Right atrium auricular region (tissue), 2 donors: ENCODE measurements around the gene SNX3. TPM values are rescaled to one million over a fixed set of nuclear protein-coding genes. Genes with fewer than 3 reads are reported as not detected.
"Not testable (repeated sequence)": the region's sequence is repeated elsewhere in the genome, so short reads cannot be mapped to it uniquely, and the experiment has no call there.

Experiments
- DNase-seq: peaks from one replicate; pipeline ENCODE4 v3.0.0-alpha.2; 2019; ENCODE audit warnings: low spot score
- H3K27ac ChIP-seq, 2 donors: fragments of 200-600 bp; sonication (generic); 1 replicate in 1 of 2; 2 replicates in 1 of 2; pipeline ENCODE4 v1.5.1; 2016 to 2019
- H3K27me3 ChIP-seq, 2 donors: fragments of 200-600 bp; sonication (generic); one replicate each; pipeline versions ENCODE4 v1.5.1 to v1.6.0; 2017 to 2019
- H3K36me3 ChIP-seq: fragments of 200-600 bp; sonication (generic); one replicate; pipeline ENCODE4 v1.5.1; 2016
- H3K4me1 ChIP-seq, 2 donors: fragments of 200-600 bp; sonication (generic); one replicate each; pipeline versions ENCODE4 v1.5.1 to v1.6.0; 2017 to 2019
- H3K4me3 ChIP-seq, 2 donors: fragments of 200-600 bp; sonication (generic); 1 replicate in 1 of 2; 2 replicates in 1 of 2; pipeline ENCODE4 v1.5.1; 2017 to 2019; ENCODE audit warnings: mild to moderate bottlenecking in 1 of 2, moderate library complexity in 1 of 2
- H3K9me3 ChIP-seq, 2 donors: fragments of 200-600 bp; sonication (generic); one replicate each; pipeline ENCODE4 v1.5.1; 2019
- total RNA-seq, 2 donors: library from RNA; depleted of rRNA; stranded (reverse); fragments of >200 nt; gene quantifications; one replicate each; pipeline ENCODE4 v1.1.0, GENCODE V29; 2016
- TF ChIP-seq, protein P1 (sequence below), 2 donors: fragments of 200-600 bp; sonication (generic); IDR thresholded peaks; one replicate each; pipeline ENCODE4 v1.5.1; 2019; ENCODE audit warnings: antibody characterized with exemption in 2 of 2

SNX3 gene
- total RNA-seq, 2 donors from 2014 or later = 159 to 242 TPM

DNA sequence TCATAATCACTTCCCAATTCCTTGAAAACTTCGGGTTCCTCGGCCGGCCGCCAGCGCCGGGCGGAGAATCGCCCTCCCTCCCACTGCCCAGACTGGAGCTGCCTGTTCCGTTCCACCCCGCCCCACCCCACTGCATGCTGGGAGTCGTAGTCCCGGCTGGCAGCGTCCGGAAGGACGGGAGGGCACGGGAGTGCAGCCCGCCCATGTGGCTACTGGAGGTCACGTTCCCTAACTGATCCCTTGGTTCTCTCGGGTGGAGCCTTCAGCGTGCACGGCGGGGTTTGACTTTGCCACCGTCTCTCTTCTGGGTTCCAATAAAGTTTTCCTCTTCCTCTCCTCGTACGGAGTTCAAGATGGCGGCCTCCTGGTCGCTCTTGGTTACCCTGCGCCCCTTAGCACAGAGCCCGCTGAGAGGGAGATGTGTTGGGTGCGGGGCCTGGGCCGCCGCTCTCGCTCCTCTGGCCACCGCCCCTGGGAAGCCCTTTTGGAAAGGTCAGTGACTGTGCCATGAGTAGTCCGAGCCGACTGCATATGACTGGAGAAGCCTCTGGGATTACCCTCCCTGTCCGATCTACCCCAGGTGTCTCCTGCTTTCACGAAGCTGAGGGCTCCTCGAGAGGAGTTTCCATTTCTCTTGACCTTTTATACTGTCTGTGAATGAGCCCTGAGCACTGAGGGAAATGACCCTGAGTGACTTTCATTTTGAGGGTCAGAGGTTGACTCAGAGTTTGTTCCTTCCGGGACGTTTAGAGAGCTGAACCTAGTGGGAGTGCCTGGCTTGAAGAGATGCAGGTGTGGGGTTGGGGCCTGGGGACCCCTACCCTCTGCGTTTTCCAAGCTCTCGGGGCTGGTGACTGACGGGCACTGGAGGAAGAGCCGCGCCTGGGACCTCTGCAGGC is 34.1 kb upstream of the SNX3 start, which contains the start of gene AFG1L:
Gene AFG1L (plus strand): TSS at position 328 of the 899 bp plus-strand sequence. CDS start 26 bp downstream, at position 354.
- no peaks in the 10 kb centered on the region for H3K9me3 ChIP-seq
- H3K27ac ChIP-seq = peak within 1 kb of the TSS; percentile 89 to 91
- peak within 1 kb of the TSS; percentile 67 to 75 for H3K4me3 ChIP-seq
- H3K4me1 ChIP-seq = no peaks in the 10 kb centered on the region
- DNase-seq = peak; percentile 93
- no peaks in the 10 kb centered on the region for H3K27me3 ChIP-seq
- TF ChIP-seq, protein P1, sequence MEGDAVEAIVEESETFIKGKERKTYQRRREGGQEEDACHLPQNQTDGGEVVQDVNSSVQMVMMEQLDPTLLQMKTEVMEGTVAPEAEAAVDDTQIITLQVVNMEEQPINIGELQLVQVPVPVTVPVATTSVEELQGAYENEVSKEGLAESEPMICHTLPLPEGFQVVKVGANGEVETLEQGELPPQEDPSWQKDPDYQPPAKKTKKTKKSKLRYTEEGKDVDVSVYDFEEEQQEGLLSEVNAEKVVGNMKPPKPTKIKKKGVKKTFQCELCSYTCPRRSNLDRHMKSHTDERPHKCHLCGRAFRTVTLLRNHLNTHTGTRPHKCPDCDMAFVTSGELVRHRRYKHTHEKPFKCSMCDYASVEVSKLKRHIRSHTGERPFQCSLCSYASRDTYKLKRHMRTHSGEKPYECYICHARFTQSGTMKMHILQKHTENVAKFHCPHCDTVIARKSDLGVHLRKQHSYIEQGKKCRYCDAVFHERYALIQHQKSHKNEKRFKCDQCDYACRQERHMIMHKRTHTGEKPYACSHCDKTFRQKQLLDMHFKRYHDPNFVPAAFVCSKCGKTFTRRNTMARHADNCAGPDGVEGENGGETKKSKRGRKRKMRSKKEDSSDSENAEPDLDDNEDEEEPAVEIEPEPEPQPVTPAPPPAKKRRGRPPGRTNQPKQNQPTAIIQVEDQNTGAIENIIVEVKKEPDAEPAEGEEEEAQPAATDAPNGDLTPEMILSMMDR (IDR thresholded peaks at IDR 0.05) = no peak
- no peaks in the 10 kb centered on the region for H3K36me3 ChIP-seq

- Histone ChIP-seq H3K36me3 (no peaks in the 10 kb centered on the region), H3K27ac (peak overlapping the region; percentile 89 to 91), H3K4me3 (peak overlapping the region; percentile 67 to 75), H3K9me3 (no peaks in the 10 kb centered on the region), H3K4me1 (no peaks in the 10 kb centered on the region), H3K27me3 (no peaks in the 10 kb centered on the region)
- no peak for DNase-seq
- TF ChIP-seq, protein P1 (IDR thresholded peaks at IDR 0.05) = no peak
Measured at GRCh38 chr6:108294297-108294726, 33.5 kb upstream of the SNX3 start.

DNA sequence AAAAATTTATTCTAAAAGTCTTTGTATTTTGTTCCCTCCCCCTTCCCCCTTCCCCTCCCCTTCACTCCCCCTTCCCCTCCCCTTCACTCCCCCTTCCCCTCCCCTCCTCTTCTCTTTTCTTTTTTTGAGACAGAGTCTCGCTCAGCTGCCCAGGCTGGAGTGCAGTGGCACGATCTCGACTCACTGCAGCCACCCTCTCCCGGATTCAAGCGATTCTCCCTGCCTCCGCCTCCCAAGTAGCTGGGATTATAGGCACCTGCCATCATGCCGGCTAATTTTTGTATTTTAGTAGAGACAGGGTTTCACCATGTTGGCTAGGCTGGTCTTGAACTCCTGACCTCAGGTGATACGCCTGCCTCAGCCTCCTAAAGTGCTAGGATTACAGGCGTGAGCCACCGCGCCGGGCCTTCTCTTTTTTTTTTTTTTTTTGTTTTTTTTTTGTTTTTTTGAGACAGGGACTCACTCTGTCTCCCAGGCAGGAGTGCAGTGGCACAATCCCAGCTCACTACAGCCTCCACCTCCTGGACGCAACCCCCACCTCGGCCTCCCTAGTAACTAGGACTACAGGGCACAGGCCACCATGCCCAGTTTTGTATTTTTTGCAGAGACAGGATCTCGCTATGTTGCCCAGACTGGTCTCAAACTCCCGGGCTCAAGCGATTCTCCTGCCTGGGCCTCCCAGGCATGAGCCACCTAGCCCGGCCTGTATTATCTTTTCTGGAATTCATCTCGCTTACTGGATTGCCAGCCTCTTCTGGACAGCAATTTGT is 32.9 kb upstream of the SNX3 start:
- no peaks in the 10 kb centered on the region for H3K27me3 ChIP-seq
- peak overlapping the region in 1 of 2 donors; percentile 75 for H3K4me3 ChIP-seq
- TF ChIP-seq, protein P1 (IDR thresholded peaks at IDR 0.05) = no peak

DNA sequence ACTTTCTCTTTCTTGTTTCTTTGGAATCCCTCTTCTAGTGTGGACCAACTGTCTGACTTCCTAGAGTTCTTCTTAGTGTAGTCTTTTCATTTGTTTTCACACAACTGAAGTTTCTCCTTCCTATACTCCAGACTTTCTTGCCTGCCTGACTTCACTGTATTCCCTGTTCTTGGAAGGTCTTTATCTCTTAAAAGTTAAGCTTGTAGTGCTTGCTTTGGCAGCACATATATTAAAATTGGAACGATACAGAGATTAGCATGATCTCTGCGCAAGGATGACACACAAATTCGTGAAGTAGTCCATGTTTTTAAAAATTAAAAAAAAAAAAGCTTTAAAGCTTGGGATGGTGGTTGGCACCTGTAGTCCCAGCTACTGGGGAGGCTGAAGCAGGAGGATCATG is 31.7 kb upstream of the SNX3 start:
- H3K27ac ChIP-seq, H3K27me3 ChIP-seq, DNase-seq, H3K9me3 ChIP-seq, H3K4me1 ChIP-seq, H3K36me3 ChIP-seq, H3K4me3 ChIP-seq: not testable (repeated sequence)

More for the DNA sequence above, 32.9 kb upstream of the SNX3 start:
- no peak for DNase-seq
- no peaks in the 10 kb centered on the region for H3K9me3 ChIP-seq
- H3K36me3 ChIP-seq = no peaks in the 10 kb centered on the region
- no peaks in the 10 kb centered on the region for H3K4me1 ChIP-seq
- peak overlapping the region; percentile 89 to 91 for H3K27ac ChIP-seq

GRCh38 chr6:108291091-108291490 is 30.3 kb upstream of the SNX3 start:
- no peak overlapping the region for H3K27ac ChIP-seq
- no peaks in the 10 kb centered on the region for H3K27me3 ChIP-seq
- H3K4me3 ChIP-seq = no peak overlapping the region
- no peaks in the 10 kb centered on the region for H3K9me3 ChIP-seq
- no peak for DNase-seq
- H3K4me1 ChIP-seq = no peaks in the 10 kb centered on the region
- TF ChIP-seq, protein P1 (IDR thresholded peaks at IDR 0.05) = no peak
- H3K36me3 ChIP-seq = no peaks in the 10 kb centered on the region

DNA sequence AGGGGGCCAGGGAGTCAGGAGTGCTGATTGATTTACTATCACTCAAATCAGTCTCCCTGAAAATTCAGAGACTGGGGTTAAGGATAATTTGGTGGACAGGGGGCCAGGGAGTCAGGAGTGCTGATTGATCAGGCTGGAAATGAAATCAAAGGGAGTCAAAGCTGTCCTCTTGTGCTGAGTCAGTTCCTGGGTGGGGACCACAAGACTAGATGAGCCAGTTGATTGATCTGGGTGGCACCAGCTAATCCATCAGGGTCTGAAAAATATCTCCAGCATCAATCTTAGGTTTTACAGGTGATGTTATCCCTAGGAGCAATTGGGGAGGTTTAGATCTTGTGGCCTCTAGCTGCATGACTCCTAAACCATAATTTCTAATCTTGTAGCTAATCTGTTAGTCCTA is 27.9 kb upstream of the SNX3 start:
- Histone ChIP-seq H3K27me3 (no peaks in the 10 kb centered on the region), H3K36me3 (no peaks in the 10 kb centered on the region), H3K4me3 (no peak overlapping the region), H3K9me3 (no peaks in the 10 kb centered on the region), H3K4me1 (no peaks in the 10 kb centered on the region), H3K27ac (no peak overlapping the region)
- DNase-seq = no peak
- TF ChIP-seq, protein P1 (IDR thresholded peaks at IDR 0.05) = no peak
